Ovary (tissue), 3 donors: ENCODE data around the gene PGBD5.

Source experiments
- CTCF ChIP-seq, 3 donors: fragments of 450-650 bp in 2 of 3; fragments of 200-600 bp in 1 of 3; IDR thresholded peaks; one replicate each; pipeline versions ENCODE4 v1.5.1 to v1.8.0; 2016 to 2022; ENCODE audit warnings: antibody characterized with exemption in 3 of 3, mild to moderate bottlenecking in 1 of 3
- EP300 ChIP-seq: sonication (generic); formaldehyde crosslinking; IDR thresholded peaks from one replicate; pipeline ENCODE4 v1.6.1; 2017; ENCODE audit warnings: antibody characterized with exemption
- POLR2A ChIP-seq: fragments of 450-650 bp; IDR thresholded peaks from one replicate; pipeline ENCODE4 v1.6.1; 2017; ENCODE audit warnings: antibody characterized with exemption, mild to moderate bottlenecking, moderate library complexity
- donor health status: DM: no; HTN: no; CAD: no.

GRCh38 chr1:230379928-230380327 lies 46.2 kb downstream of the PGBD5 start:
- TF ChIP-seq POLR2A = no peak
- no peak for TF ChIP-seq CTCF (IDR thresholded peaks at IDR 0.05)
- TF ChIP-seq EP300 = no peak
